Gastrocnemius medialis (tissue), 4 donors: ENCODE results near the gene ARHGAP22.

Source experiments
- POLR2A ChIP-seq, 2 donors: fragments of 450-650 bp; IDR thresholded peaks; one replicate each; pipeline ENCODE4 v1.6.1; 2017; ENCODE audit warnings: antibody characterized with exemption in 2 of 2, mild to moderate bottlenecking in 2 of 2, moderate library complexity in 2 of 2
- TF ChIP-seq, protein P1 (sequence below), 5 experiments: fragments of 450-650 bp in 3 of 5; fragments of 200-600 bp in 2 of 5; sonication (generic) in 2 of 5; IDR thresholded peaks in 4 of 5; conservative IDR thresholded peaks in 1 of 5; 1 replicate in 4 of 5; 2 replicates in 1 of 5; pipeline ENCODE4 v1.5.1; 2016 to 2019; ENCODE audit warnings: antibody characterized with exemption in 5 of 5, mild to moderate bottlenecking in 3 of 5, moderate library complexity in 3 of 5

DNA sequence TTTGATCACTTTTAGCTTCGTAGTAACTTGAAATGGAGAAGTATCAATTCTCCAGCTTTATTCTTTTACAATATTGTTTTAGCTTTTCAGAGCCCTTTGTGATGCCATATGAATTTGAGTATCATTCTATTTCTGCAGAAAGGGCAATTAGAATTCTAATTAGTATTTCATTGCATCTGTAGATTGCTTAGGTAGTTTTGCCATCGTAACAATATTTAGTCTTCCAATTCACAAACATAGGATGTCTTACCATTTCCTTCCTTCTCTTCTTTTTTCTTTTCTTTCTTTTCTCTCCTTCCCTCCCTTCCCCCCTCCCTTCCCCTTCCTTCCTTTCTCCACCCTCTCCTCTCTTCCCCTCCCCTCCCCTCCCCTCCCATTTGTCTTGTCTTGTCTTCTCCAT, 193.4 kb downstream of the ARHGAP22 start:
- TF ChIP-seq, protein P1, sequence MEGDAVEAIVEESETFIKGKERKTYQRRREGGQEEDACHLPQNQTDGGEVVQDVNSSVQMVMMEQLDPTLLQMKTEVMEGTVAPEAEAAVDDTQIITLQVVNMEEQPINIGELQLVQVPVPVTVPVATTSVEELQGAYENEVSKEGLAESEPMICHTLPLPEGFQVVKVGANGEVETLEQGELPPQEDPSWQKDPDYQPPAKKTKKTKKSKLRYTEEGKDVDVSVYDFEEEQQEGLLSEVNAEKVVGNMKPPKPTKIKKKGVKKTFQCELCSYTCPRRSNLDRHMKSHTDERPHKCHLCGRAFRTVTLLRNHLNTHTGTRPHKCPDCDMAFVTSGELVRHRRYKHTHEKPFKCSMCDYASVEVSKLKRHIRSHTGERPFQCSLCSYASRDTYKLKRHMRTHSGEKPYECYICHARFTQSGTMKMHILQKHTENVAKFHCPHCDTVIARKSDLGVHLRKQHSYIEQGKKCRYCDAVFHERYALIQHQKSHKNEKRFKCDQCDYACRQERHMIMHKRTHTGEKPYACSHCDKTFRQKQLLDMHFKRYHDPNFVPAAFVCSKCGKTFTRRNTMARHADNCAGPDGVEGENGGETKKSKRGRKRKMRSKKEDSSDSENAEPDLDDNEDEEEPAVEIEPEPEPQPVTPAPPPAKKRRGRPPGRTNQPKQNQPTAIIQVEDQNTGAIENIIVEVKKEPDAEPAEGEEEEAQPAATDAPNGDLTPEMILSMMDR (IDR thresholded peaks at IDR 0.05 in 4 of 5, conservative IDR thresholded peaks at IDR 0.05 in 1 of 5) = no peak
- TF ChIP-seq POLR2A (IDR thresholded peaks at IDR 0.05) = no peak
